HG02970 (cell line): Measurements from ENCODE around the gene MN1.

Experiments used
- ATAC-seq: cut with Tn5 transposase; IDR thresholded peaks from one replicate; pipeline ENCODE4 v1.9.1; 2021; ENCODE audit warnings: mild to moderate bottlenecking, moderate library complexity, moderate number of reproducible peaks; ENCODE audit not compliant: unreplicated experiment, low FRiP score

Gene MN1

DNA sequence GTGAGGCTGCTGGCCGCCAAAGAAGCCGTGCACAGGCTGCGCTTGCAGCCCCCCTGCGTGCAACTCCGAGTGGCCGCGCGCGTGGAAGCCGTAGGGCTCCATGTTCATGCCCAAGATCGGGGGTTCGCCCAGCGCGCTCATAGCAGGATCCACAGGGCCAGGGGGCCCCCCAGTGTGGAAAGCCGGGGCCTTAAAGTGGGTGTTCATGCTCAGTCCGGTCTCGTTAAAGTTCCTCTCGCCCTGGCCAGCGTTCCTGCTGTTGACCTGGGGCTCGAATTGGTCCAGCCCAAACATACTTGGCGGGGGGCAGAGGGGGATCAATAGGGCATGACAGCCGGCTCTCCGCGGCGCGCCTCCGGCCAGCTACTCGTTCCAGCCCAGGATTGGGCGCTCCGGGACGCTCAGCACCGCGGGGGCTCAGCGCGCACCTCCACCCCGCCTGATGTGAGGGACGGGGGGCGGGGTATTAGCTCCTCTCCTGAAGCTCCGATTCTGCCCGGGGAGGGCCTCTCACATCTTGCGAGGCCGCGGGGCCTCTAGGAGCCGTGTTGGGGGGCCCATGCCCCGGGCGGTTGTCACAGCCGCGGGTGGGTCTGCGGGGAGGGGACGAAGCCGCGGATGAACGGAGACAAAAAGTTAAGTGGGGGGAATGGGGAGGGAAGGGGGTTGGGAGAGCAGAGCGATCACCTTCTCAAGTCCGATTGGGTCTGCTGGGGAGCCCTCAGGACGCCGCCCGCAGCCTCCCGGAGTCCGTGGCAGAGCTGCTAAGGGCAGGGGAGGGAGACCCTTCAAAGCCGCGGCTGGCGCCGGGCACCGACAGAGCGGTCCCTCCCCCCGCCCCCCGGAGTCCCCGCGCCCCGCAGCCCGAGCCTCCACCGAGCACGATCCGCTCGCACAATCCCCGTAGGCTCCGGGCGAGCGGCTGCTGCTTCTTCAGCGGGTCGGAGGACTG lies 1.0 kb downstream of the MN1 start:
- ATAC-seq = no peak

GRCh38 chr22:27799827-27800249 lies 1.7 kb downstream of the MN1 start:
- no peak for ATAC-seq

DNA sequence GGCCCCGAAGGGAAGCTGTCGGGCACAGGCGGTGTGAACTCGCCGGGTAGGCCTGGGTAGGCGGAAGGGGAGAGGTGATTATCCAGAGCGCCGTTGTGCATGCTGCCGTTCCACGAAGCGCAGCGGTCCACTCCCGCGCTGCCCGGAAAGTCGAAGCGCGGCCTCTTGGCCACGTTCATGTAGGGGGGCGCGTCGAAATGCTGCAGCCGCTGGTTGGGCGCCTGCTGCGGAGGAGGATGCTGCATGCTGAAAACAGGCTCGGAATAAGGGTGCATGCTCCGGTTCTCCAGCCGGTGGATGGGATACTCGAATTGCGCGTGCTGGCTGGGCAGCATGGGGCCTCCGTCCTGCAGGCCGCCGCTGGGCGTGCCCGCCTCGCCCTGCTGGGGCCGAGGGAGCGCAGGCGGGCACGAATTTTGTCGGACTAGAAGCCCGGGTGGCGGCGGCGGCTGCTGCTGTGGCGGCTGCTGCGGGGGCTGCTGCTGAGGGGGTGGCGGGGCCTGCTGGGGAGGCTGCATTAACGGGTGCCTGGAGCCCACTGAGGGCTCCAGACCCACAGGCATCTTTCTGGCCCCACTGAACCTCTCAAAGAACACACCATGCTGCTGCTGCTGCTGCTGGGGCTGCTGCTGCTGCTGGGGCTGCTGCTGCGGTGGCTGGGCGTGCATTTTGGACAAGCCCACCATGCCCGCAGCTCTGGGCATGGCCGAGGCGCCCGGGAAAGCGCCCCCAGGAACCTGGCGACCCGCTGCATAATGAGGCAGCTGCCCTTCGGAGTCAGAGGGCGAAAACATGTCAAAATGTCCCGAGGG lies 2.3 kb downstream of the MN1 start:
- ATAC-seq = no peak

- no peak for ATAC-seq
These were observed 3.0 kb downstream of the MN1 start for GRCh38 chr22:27798511-27799014.

GRCh38 chr22:27797520-27798391 lies 3.8 kb downstream of the MN1 start:
- no peak for ATAC-seq

DNA sequence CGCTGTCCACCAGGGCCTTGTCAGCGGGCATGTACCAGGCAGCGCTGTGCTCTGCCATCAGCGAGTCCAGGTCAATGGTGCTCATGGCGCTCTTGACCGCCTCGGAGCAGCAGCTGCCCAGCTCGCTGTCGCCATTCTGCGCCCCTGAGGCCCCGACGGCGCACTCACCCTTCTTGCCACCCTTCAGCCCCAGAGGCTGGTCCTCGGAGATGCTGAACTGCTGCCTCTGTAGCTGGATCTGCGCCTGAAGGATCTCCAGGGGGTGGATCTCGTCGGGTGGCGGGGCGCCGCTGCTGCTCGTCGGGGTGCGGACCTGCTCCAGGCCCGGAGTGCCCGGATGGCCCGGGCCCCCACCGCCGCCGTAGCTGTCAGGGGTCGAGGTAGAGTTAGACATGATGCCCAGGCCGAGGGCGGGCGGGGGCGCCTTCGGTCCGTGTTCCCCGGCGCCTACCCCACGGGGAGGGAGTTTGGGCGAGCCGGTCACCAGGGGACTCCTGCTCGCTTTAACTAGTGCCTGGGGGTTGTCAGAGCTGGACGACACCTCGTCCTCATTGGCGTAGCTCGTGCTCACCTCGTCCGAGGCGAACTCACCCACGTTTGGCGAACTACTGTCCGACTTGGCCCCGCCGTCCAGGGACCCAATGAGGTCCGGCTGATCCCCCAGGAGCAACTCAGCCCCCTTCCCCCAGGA lies 4.6 kb downstream of the MN1 start:
- no peak for ATAC-seq

- ATAC-seq = no peak
These were observed 5.6 kb downstream of the MN1 start for GRCh38 chr22:27795696-27796517.

DNA sequence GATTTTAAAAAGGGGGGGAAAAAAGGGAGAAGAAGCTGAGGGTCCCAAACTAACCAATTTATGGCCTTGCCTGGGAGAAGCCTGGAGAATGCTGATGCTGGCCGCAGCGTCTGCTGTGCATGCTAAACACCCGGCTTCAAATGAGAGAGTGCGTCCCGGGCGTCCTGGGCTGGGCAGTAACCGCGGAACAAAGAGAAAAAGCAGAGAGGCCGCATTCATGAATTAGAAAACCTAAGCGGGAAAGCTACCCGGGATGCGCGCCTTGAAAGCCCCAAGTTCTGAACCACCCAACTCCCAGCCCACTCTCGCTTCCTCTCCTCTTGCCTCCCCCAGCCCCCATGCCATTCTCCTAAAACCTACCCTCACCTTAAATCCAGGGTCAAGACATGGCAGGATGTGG lies 6.5 kb downstream of the MN1 start:
- no peak for ATAC-seq

- no peak for ATAC-seq
These were observed 7.3 kb downstream of the MN1 start for GRCh38 chr22:27794226-27794625.

GRCh38 chr22:27793576-27793975 lies 8.0 kb downstream of the MN1 start:
- ATAC-seq = no peak

GRCh38 chr22:27792452-27793161 lies 8.9 kb downstream of the MN1 start:
- ATAC-seq = no peak

DNA sequence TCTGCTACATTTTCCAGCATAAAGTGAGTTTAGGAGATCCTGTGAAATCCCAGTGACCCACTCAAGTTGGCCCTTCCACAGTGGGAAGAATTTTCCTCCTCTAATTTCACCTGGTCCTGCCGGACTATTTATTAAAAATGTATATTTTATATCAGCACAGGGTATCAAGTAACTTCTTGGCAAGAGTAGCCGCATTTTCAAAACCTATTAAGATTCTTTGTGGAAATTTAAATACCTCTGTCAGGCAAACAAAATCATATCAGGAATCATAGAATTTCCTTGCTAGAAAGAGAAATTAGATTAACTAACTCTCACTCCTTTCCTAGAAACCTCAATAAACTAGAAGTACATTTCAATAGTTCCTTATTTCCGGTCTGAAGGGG lies 9.7 kb downstream of the MN1 start:
- no peak for ATAC-seq

- ATAC-seq = no peak
These were observed 10.2 kb downstream of the MN1 start for GRCh38 chr22:27791159-27791858.

DNA sequence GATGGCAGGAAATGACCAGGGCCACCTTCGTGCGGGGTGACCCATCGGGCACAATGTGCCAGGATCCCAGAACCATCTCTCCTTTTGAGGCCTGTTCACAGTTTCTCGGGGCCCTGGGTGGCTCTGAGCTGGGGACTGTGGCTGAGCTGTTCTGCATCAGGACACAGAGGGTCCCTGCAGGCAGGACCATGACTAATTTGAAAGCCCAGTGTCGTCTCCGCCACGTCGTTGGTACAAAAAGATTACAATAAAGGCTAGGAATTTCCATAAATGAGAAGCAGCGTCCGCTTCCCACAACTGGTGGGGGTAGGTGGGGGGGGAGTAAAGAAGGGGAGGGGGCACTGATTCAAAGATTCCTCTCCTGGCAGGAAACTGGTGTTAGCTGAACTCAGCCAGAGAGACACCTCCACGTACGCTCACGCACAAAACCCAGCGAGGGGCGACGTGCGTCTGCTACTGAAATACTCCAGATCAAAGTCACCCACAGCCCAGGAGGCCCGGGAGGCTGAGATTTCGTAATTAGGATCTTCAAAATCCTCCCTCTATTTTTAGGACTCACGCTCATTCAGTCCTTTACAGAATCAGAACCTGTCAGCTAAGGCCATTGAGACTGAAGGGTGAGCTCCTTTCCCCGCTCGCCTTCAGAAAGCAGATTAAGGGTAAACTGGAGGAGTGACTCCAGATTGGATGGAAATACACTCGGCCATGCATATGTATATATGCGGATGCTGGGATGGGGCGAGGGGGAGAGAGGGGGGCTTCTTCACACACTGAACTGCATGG lies 11.0 kb downstream of the MN1 start:
- no peak for ATAC-seq

- no peak for ATAC-seq
These were observed 12.9 kb downstream of the MN1 start for GRCh38 chr22:27788500-27789288.

DNA sequence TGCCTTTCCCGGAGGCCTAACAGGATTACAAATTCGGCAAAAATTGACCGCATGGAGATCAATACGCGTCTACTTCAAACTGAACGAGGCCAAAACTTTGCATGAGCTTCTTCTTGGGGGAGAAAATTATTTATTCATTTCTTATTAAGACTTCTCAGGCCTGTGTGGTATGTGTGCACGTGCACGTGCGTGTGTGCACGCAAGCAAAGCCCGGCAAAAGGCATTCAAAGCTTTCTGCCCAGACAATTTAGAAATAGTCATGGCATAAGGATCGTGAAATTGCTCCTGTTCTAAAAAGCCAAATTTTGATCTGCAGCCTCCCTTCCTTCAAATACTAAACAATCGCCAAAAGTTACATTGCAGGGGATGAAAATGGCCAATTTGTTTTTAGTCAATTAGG lies 14.6 kb downstream of the MN1 start:
- ATAC-seq = no peak
